ENCODE results near the gene PNMA1.

- no peak for TF ChIP-seq CTCF (IDR thresholded peaks at IDR 0.05)
- no peak for TF ChIP-seq POLR2A (IDR thresholded peaks at IDR 0.05)
Observed at GRCh38 chr14:73757381-73757780, 43.2 kb upstream of the PNMA1 start.
